GM03348 (cell line): ENCODE measurements around the gene ATXN7L1.
"Not testable (repeated sequence)": the region's sequence is repeated elsewhere in the genome, so short reads cannot be mapped to it uniquely, and the experiment has no call there.

Experiments used
- DNase-seq: peaks from one replicate; pipeline ENCODE4 v3.0.0; 2012; ENCODE audit warnings: low spot score

ATXN7L1 gene

DNA sequence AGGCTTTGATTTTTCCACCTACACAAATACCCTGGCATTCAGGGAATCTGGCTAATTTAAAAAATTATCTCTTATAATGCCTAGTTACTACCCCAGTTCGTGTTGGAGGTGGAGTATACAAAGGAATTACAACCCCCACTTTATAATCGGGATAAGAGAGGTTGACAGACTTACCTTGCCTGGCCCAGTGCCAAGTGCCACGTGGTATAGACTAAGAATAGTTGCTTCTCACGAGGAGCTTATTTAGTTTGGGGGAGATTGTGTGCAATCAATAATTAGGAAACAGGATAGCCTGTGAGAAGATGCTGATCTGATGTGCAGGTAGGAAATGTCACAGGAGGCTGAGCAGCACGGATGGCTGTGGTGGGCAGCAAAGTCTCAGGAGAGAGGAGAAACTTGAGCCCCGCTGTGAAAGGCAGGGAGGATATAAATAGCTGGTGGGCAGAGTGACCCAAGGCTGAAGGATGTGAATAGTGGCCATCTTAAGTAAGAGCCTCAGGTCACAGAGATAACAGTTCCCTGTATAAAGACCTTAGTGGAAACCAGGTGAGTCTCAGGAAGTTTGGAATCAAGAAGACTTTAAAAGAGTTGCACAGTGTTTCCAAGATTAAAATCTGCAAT lies 11.3 kb upstream of the ATXN7L1 start:
- DNase-seq: no peak

DNA sequence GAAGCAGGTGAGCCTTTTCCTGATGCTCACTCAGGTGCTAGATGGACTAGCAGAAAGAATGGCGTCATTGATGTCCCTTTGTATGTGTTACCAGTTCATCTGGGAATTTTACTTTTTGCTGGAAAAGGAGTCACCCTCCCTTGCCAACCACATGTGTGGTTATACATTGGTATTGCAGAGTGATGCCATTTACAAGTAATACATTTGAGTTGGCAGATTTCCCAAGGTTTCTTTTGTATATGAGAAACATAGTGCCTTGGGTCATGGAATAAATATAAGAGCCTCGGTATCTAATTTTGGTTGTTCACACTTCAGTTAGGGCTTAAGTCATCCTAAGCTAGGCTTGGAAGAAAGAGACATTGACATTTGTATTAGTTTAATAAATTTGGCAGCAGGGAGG lies 10.4 kb upstream of the ATXN7L1 start:
- DNase-seq: no peak

DNA sequence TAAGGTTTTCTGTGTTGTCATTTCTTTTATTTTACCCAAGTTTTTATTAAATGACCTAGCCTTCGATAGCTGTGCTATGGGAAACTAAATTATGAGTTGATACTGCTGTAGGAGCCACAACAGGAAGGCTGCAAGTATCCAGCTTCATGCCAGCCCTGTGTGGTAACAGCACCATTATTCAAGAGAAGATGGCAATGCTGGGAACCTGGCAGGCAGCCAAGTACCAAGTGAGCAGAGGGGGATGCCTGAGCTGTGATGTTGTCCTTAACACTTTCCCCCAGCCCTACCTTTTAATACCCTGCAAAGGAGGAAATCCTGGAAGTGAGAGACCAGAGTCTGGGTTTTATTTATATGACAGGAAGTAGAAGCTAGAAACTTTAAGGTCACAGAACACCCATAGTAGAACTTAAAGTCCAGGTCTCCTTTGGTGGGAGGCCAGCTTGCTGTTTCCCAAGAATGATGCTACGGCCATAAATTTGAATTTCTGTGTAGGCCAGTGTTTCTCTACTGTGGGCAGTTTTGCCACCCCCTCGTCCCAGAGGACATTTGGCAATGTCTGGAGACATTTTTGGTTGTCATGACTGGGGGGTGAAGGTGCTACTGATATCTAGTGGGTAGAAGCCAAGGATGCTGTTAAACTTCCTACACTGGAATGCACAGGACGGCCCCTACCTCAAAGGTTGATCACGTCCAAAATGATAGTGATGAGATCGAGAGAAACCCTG lies 9.2 kb upstream of the ATXN7L1 start:
- no peak for DNase-seq

DNA sequence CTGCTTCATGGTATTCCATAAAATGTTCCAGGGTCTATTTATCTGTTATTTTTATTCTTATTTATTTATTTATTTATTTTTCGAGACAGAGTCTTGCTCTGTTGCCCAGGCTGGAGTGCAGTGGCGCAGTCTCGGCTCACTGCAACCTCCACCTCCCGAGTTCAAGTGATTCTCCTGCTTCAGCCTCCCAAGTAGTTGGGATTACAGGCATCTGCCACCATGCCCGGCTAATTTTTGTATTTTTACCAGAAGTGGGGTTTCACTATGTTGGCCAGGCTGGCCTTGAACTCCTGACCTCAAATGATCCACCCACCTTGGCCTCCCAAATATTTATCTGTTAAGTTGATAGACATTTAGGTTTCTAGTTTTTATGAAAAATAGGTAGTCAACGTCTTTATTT lies 6.8 kb upstream of the ATXN7L1 start:
- DNase-seq: not testable (repeated sequence)

DNA sequence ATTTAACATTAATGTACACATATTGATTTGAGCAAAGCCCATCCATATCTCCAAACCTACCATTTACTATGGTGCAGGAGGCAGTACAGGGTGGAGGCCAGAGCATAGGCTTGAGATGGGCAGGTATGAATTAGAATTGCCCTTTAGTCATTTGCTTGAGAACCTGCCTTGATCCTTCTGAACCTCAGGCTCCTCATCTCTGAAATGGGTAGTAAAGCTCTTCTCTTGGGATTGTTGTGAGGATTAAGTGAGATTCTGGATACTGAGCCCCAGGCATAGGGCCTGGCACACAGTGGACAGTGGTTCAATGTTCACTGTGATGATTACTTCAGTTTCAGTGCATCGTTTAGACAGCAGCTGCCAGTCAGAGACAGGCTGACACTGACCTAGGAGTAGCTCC lies 5.0 kb upstream of the ATXN7L1 start:
- no peak for DNase-seq

DNA sequence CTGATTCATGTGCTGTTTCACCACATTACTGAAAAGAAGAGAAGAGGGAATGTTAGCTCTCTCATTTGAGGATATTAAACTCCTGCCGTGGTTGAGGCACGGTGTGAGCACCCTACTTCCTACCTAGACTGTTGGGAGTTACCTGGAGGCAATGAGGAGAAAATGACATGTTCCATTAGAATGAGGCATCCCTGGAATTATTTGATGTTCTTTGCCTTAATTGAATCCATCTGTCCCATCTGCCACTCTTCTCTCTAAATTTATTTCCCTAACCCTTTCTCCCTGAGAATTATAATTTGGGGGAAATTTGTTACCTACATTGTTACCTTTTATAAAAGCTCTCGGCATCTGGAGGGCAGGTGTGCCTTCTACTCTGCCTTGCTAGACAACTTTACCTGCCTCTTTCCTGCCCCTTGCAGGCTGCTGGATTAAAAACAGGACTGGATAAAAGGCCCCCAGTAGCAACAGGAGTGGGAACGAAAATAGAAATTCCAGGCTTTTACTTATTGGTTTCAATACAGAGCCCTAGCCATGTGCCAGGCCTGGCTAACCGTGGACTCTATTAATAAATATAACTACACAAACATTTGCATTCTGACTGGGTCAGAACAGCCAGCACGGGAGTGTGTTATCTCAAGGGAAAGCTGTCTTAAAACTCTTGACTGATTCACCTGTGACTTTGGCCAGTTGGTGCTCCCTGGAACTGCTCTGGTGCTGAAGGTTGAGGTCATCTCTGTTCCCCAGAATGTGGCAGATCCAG lies 4.4 kb upstream of the ATXN7L1 start:
- no peak for DNase-seq

DNA sequence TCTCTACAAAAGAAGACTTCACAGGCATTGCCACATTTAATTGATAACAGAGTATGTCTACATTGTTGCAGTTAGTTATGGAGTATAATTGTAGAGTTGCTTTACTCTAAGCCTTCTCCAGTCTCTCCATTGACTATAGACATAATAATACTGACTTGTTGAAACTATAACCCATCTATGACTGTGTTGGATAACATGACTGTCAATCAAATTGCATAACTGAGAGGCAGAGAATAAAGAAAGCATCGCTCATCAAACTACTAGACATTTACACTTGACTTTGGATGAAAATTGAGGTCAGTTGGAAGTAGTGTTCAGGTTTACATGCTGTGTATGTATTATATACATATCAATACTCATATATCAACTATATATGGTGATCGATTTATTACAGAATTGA lies 3.4 kb upstream of the ATXN7L1 start:
- no peak for DNase-seq

DNA sequence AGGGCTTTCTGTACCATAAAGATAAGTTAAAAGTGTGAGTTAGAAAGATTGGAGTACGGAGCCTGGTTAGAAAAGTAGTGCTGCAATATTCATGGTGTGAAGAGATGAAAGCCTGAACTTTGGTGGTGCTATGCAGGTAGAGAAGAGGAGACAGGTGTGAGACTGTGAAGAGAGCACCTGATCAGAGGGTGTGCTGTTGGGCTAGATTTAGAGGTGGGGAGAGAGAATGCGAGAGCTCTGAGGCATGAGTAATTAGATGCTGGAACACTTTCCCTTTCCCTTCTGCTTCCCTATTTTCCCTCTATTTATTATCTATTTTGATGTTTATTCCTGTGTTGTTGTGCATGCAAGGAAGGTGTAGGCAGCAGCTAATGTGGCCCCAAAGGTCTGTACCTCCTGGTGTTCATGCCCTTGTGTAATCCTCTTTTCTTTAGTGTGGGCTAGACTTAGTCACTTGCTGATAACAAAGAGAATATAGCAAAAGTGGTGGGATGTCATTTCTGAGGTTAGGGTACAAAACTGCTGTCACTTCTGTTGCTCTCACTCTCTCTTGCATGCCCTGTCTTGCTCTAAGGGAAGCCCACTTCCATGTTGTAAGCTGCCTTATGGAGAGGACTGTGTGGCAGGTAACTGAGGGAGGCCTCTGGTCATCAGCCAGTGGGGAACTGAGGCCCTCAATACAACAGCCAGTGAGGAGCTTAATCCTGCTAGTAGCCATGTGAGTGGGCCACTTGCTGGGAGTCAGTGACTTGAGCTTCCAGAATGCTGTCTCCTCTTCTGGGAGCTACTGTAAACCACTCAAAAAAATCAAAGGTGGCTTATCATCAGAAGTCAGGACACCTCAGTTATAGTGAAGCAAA lies 2.6 kb upstream of the ATXN7L1 start:
- DNase-seq: no peak

DNA sequence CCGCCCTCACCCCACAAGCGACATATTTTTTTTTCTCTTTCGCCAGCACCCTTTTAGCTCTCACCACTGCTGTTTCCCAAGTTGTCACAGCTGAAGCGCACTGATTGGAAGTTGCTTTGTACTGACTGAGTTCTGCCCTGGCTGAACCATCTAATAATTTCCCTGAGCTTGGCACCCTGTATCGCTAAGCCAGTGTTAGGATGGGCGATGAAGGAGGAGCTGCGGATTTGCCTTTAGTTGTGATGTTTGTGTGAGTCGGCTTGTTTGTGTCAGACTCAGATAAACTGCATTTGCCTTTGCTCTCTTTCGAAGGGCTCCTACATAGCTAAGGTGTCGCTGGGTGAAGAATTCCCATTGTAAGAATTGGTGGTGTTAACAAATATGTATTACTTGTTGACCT lies 1.3 kb upstream of the ATXN7L1 start:
- peak; percentile 11 for DNase-seq

DNA sequence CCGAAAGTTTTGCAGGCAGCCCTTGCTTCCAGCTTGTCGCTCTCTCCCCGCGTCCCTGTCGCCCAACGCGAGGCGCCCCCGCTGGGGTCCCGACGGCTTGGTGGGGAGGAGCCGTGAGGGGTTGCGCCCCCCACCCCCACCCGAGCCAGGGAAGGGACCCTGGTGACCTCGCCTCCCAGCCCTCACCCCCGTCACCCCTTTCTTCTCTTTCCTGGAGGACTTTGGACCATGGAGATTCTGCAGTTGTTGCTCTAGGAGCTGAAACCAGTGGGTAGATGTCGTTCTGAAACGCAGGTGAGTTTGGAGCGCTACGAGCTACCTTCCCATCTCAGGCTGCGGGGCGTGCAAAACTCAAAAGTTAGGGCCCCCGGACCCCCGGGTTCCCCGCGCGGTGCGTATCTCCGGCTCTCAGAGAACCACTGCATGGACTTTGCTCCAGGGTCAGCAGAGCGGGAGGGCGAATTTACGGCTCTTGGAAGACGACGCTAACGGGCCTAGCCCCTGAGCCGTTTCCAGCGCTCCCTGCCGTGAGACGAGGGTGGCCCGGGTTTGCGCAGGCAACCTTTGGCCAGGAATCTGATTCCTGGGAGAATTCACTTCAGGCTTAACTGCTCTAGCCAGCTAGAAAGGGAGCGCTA lies 684 bp upstream of the ATXN7L1 start:
- peak; percentile 52 for DNase-seq

DNA sequence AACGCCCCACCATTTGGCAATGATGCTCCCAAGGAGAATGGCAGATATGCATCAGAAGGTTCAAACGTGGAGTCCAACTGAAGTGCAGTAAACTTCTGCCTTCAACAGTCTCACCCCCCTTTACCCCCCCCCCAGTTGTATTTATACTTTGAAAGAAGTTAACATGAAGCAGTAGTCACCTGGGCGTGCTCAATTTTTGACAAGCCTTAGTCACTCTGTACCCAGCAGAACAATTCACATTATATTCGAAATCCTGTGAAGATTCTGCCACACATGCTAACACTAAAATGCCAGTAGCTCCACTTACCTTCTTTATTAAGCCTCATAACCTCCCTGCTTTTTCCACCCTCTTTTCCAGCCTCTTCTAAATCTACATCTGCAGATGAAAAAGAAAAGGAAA lies 894 bp downstream of the ATXN7L1 start:
- DNase-seq: peak; percentile 16

DNA sequence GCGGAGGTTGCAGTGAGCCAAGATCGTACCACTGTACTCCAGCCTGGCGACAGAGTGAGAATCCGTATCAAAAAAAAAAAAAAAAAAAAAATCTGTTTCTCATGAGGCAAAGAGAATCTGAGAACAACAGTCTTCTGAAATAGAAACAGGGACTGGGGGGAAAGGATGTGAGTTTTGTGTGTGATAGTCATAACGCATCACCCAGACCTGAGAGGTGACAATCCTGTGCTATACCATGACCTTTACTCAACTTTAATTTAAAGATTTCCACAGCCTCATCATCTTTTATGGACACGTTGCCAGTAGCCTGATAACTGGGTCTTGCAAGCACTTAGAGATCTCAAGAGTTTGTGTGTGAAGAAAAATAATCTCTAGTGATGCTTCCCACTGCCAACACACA lies 2.3 kb downstream of the ATXN7L1 start:
- DNase-seq: no peak

DNA sequence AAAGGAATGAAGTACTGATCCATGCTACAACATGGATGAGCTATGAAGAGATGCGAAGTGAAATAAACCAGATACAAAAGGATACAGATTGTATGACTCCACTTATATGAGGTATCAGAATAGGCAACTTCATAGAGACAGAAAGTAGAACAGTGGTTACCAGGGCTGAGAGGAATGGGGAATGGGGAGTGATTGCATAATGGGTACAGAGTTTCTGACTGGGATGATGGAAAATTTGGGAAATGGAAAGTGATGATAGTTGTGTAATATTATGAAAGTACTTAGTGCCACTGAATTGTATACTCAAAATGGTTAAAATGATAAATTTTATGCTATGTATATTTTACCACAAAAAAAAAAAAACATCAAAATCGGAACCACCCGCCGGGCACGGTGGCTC lies 3.9 kb downstream of the ATXN7L1 start:
- no peak for DNase-seq

DNA sequence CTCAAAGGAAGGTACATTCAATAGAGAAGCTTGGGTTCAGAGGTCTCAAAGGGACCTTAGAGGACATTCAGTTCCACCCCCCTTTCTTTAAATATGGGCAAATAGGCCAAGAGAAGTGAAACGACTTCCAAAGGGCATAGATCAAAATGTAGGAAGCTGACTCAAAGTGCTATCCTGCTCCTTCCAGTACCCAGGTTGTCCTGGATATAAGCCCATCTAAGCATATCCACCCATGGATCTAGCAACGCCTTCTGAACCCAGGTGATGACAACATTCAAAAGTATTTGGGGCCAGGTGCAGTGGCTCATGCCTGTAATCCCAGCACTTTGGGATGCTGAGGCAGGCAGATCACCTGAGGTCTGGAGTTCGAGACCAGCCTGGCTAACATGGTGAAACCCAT lies 5.3 kb downstream of the ATXN7L1 start:
- DNase-seq: no peak

DNA sequence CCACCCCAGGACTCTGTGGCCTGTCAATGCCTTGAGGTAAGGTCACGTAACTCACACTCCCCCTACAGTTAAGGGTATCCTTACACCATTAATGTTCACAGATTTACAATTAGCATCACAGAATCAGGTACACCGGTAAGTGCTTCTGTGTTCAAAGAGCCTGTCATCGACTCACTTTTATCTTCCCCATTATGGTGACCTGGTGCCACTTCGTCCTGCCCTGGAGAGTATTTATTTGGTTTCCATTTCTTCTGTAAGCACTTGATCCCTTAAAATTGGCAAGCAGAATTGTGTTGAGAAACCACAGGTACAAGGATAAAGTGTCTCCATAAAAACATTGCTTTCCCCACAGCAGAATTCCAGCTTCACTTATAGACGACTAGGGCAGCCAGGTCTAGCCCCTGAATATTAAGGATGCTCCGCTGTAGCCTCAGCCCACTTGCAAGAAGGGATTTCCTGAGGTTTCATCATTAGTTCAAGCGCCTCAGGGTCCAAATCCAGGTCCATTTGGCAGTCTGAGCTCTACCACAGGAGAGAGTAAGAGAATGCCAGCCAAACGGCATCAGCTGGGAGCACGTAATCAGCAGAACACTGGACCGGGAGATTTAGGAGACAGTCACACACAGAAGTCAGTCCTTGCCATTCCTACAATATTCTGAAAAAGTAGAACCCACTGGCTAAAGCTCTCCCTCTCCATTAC lies 10.1 kb downstream of the ATXN7L1 start:
- no peak for DNase-seq

DNA sequence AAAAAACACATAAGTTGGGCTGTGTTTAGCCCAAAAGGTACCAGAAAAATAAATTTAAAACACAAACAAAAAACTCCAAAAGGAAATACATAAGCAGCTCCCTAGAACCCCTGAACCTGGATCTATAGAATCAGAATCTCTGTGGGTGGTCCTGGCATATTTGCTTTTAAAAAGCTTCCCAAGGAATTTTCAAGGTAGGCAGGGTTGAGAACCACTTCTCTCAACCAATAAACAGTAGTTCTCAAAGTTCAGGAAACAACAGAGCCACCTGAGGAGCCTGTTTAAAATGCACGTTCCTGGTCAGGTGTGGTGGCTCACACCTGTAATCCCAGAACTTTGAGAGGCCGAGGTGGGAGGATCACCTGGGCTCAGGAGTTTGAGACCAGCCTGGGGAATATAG lies 12.5 kb downstream of the ATXN7L1 start:
- no peak for DNase-seq

DNA sequence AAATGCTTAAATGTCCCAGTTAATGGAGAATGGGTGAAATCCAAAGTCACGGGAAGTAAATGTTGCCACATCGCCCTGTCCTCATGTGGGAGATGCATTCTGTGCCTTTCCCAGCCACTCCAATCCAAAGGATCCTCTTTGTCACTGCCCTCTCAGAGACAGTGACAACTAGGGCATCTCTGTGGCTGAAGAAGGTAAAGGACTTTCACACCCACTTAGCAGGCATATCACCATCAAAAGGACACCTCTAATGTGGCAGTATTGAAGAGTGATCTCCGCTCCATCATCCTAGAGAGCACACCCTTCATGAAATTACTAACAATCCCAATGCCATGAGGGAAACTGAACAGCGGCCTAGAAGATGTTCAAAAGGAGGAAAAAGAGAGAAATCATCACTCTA lies 13.6 kb downstream of the ATXN7L1 start:
- DNase-seq: no peak

DNA sequence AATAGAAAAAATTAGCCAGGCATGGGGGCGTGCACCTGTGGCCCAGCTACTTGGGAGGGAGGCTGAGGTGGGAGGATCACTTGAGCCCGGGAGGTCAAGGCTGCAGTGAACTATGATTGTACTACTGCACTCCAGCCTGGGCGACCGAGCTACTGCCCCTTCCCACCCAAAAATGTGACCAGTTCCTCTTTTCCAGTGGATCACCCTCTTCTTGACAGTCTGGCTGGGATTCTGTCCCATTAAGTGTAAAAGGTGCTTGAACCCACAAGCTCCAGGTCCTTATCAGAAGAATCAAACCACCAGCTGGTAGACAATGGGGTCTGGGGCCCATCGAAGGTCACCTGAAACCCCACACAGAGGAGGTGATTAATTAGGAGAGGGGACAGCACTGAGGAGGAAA lies 14.1 kb downstream of the ATXN7L1 start:
- no peak for DNase-seq

DNA sequence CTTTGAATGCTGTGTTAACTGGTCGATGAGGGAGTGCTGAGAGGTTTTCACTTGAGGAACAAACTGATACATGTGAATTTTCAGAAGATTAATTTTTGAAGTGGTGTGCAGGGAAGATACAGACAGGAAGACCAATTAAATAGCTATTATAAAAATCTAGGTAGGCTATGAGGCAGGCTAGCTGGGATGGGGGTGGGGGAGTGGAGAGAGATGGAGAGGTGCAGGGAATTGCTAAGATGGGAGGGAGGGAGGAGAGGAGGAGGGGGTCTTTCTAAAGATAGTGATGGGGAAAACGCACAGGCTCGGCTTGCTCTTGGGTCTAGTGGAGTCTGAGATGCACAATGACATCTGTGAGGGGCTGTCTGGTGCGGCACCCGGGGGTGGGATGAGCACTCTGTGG lies 15.2 kb downstream of the ATXN7L1 start:
- no peak for DNase-seq

DNA sequence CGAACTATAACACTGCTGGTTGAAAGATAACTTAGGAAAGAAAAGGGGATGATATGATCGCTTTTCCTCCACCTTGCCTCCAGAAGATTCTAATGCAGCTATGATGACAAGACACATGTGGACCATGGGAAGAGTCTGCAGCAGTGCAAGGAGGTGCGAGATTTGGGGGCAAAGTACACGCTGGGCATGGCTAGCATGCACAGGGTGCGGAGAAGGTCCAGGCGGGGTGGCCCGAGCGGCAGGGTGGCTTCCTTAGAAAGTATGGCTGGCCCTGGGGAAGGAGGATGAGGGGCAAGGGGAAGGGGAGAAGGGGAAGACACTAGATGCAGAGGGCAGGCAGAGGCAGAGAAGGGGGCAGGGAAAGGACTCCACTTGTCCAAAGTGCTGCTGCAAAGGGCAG lies 15.6 kb downstream of the ATXN7L1 start:
- no peak for DNase-seq
